Activated CD8-positive, alpha-beta T cell treated with anti-CD3 and anti-CD28 coated beads for 36 hours (primary cell): ENCODE measurements around the gene PRAMEF1. TPM values are rescaled to one million over a fixed set of nuclear protein-coding genes. Genes with fewer than 3 reads are reported as not detected.
"Not testable (repeated sequence)": the region's sequence is repeated elsewhere in the genome, so short reads cannot be mapped to it uniquely, and the experiment has no call there.

Experiments
- ATAC-seq: fragments of 200-7000 bp; cut with Tn5 transposase; one replicate; pipeline ENCODE4 v1.10.0; 2021; ENCODE audit warnings: mild to moderate bottlenecking, moderate library complexity
- CTCF ChIA-PET: fragments of 350-600 bp; sonication (Branson Sonifier 250); formaldehyde crosslinking; loops from one replicate; lab custom pipeline; 2021; ENCODE audit warnings: antibody characterized with exemption; lab: Charles Lee
- POLR2A ChIA-PET: fragments of 350-600 bp; sonication (Branson Sonifier 250); formaldehyde crosslinking; loops from one replicate; lab custom pipeline; 2021; ENCODE audit warnings: antibody characterized with exemption; lab: Charles Lee
- DNase-seq: peaks from one replicate; pipeline ENCODE4 v3.0.0-alpha.2; 2020
- H3K27ac Mint-ChIP-seq: one replicate; pipeline ENCODE4 v1.8.0; 2021; ENCODE audit warnings: mild to moderate bottlenecking, mixed read lengths
- H3K27me3 Mint-ChIP-seq: one replicate; pipeline ENCODE4 v1.8.0; 2021; ENCODE audit warnings: mixed read lengths
- H3K36me3 Mint-ChIP-seq: one replicate; pipeline ENCODE4 v1.8.0; 2021; ENCODE audit warnings: low read depth, mixed read lengths
- H3K4me1 Mint-ChIP-seq: one replicate; pipeline ENCODE4 v1.8.0; 2021; ENCODE audit warnings: low read depth, mixed read lengths
- H3K4me3 Mint-ChIP-seq: one replicate; pipeline ENCODE4 v1.8.0; 2021; ENCODE audit warnings: mild to moderate bottlenecking, moderate library complexity, mixed read lengths
- H3K9me3 Mint-ChIP-seq: one replicate; pipeline ENCODE4 v1.8.0; 2021; ENCODE audit warnings: mixed read lengths
- intact Hi-C: fragments of 100-400 bp; cut with micrococcal nuclease; formaldehyde crosslinking; loops from one replicate; pipeline ENCODE4 v1.10.0; 2022
- total RNA-seq, 2 experiments: library from RNA; stranded (reverse); gene quantifications; one replicate each; pipeline ENCODE4 v1.2.3, GENCODE V29; 2021
- TF ChIP-seq, protein P1 (sequence below): fragments of 200-600 bp; IDR thresholded peaks from one replicate; pipeline ENCODE4 v1.8.0; 2022; ENCODE audit warnings: antibody characterized with exemption, mild to moderate bottlenecking

Gene PRAMEF1
- total RNA-seq, 2 experiments from 2014 or later = not detected

DNA sequence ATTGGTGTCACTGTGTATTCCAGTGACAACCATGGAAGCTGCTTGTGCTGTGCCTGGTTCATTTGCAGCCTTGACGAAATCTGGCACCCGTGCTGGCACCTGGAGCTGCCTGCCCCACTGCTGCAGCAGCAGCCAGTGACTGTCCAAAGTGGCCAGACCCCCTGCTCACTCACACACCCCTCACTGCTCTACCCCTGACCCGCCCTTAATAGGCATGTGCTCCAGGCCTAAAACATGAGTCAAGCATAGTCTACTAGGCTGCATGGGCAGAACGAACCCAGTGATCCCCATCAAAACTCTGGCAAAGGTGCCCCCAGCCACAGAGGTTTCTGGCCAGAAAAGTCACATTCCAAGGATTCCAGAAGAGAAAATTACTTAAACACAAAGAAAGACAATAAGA, 7.7 kb downstream of the PRAMEF1 start:
- no peaks in the 10 kb centered on the region for H3K36me3 Mint-ChIP-seq
- no peak overlapping the region for H3K27ac Mint-ChIP-seq
- POLR2A ChIA-PET = no interaction called here
- TF ChIP-seq, protein P1, sequence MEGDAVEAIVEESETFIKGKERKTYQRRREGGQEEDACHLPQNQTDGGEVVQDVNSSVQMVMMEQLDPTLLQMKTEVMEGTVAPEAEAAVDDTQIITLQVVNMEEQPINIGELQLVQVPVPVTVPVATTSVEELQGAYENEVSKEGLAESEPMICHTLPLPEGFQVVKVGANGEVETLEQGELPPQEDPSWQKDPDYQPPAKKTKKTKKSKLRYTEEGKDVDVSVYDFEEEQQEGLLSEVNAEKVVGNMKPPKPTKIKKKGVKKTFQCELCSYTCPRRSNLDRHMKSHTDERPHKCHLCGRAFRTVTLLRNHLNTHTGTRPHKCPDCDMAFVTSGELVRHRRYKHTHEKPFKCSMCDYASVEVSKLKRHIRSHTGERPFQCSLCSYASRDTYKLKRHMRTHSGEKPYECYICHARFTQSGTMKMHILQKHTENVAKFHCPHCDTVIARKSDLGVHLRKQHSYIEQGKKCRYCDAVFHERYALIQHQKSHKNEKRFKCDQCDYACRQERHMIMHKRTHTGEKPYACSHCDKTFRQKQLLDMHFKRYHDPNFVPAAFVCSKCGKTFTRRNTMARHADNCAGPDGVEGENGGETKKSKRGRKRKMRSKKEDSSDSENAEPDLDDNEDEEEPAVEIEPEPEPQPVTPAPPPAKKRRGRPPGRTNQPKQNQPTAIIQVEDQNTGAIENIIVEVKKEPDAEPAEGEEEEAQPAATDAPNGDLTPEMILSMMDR = no peak
- DNase-seq (no peak), ATAC-seq (no peak)
- intact Hi-C loops = no loop called here
- CTCF ChIA-PET = no interaction called here
- no peaks in the 10 kb centered on the region for H3K4me1 Mint-ChIP-seq
- no peaks in the 10 kb centered on the region for H3K27me3 Mint-ChIP-seq
- H3K9me3 Mint-ChIP-seq = no peaks in the 10 kb centered on the region
- no peak overlapping the region for H3K4me3 Mint-ChIP-seq

DNA sequence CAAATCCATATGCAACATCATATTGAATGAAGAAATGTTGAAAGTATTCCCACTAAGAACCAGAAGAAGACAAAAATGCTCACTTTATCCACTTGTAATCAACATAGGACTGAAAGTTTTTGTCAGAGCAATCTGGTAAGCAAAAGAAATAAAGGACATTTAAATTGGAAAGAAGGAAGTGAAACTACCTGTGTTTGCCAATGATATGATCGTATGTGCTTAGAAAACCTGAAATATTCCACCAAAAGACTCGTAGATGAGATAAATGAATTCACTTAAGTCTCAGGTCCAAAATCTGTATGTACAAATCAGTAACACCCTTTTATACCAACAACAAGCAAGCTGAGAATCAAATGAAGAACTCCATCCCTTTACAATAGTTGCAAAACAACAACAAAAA, 8.5 kb downstream of the PRAMEF1 start:
- intact Hi-C loops = no loop called here
- no peaks in the 10 kb centered on the region for H3K36me3 Mint-ChIP-seq
- H3K27ac Mint-ChIP-seq = no peak overlapping the region
- DNase-seq = no peak
- no peaks in the 10 kb centered on the region for H3K4me1 Mint-ChIP-seq
- CTCF ChIA-PET = no interaction called here
- TF ChIP-seq, protein P1 = no peak
- H3K4me3 Mint-ChIP-seq = no peak overlapping the region
- POLR2A ChIA-PET = no interaction called here
- ATAC-seq = no peak
- H3K9me3 Mint-ChIP-seq = peaks cover 1% of the 10 kb centered on the region
- peaks cover 3% of the 10 kb centered on the region for H3K27me3 Mint-ChIP-seq

DNA sequence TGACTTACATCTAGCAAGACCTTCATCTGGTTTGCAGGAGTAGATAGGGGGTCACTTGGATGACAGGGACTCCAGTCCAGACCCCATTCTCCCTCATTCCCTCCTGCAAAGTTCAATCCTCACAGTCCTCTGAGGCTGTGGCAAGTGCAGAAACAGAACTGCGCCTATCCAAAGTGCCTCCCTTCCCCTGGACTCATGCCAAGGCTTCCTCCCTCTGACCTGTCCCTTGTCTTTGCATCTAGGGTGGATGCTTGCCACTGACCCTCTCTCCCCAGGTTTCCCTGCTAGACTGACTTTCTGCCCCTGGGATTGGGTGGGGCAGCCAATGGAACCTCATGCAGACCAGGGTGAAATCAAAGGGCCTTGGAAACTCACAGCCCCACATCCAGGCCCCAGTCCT, 18.7 kb downstream of the PRAMEF1 start:
- Mint-ChIP-seq H3K27me3 (peaks cover 9% of the 10 kb centered on the region), H3K4me1 (no peaks in the 10 kb centered on the region), H3K36me3 (no peaks in the 10 kb centered on the region), H3K9me3 (peaks cover 4% of the 10 kb centered on the region), H3K27ac (no peak overlapping the region), H3K4me3 (no peak overlapping the region)
- ATAC-seq (no peak), DNase-seq (no peak)
- POLR2A ChIA-PET = no interaction called here
- CTCF ChIA-PET = no interaction called here
- TF ChIP-seq, protein P1 = no peak
- intact Hi-C loops = no loop called here

DNA sequence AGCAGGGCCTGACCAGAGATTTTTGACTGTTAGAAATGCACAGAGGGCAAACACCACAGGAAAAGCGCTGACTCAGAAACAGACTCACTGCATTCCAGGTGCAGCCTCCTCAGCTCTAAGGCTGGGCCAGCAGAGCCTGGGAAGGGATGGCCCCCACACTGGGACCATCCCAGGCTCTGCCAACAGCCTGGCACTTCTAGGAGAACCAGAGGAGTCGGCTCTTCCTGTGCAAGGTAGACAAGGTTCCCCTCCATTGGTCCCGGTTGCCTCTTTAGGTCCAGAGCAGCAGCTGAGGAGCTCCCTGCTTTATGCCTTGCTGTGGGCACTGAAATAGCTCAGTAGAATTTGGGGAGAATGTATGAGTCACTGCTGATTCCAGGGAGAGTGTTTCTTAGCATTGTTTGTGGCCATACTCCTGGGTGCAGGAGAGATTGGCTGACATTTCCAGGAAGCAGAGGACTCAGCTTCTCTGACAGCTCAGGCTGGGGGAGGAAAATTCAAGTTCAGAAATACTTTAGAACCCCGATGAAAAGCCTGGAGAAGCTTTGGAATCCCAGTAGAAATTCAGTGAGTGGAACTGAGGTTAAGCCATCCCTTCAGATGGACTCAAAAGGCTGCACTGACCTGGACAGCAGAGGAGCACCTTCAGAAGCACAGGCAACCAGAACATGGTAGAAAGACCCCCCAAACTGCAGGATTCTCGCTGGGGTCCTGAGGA, 19.7 kb downstream of the PRAMEF1 start:
- no peak overlapping the region for H3K4me3 Mint-ChIP-seq
- no peaks in the 10 kb centered on the region for H3K9me3 Mint-ChIP-seq
- POLR2A ChIA-PET = no interaction called here
- CTCF ChIA-PET = no interaction called here
- H3K27me3 Mint-ChIP-seq = peaks cover 5% of the 10 kb centered on the region
- DNase-seq (no peak), ATAC-seq (no peak)
- no peaks in the 10 kb centered on the region for H3K4me1 Mint-ChIP-seq
- intact Hi-C loops = no loop called here
- no peak overlapping the region for H3K27ac Mint-ChIP-seq
- no peaks in the 10 kb centered on the region for H3K36me3 Mint-ChIP-seq
- TF ChIP-seq, protein P1 = no peak

DNA sequence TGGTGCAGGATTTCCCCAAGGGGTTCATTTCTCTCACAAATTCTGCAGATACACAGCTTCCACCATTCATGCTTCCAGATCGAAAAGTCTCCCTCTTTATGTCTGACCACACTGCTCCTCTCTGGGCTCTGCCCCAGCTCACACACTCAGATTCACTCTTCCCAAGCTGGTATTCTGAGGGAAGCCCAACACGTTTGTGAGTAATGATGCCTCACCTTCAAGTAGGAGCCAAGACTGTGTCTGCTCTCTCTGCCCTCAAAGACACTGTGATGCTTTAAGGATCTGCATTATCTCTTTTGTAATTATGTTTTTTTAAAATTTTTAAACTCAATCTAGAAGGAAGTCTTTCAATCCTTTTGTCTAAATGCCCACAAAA, 20.2 kb downstream of the PRAMEF1 start:
- Mint-ChIP-seq H3K27ac (no peak overlapping the region), H3K4me3 (no peak overlapping the region), H3K36me3 (no peaks in the 10 kb centered on the region), H3K9me3 (no peaks in the 10 kb centered on the region), H3K4me1 (no peaks in the 10 kb centered on the region), H3K27me3 (peaks cover 5% of the 10 kb centered on the region)
- TF ChIP-seq, protein P1 = no peak
- intact Hi-C loops = no loop called here
- no peak for ATAC-seq
- CTCF ChIA-PET = no interaction called here
- no peak for DNase-seq
- POLR2A ChIA-PET = no interaction called here

DNA sequence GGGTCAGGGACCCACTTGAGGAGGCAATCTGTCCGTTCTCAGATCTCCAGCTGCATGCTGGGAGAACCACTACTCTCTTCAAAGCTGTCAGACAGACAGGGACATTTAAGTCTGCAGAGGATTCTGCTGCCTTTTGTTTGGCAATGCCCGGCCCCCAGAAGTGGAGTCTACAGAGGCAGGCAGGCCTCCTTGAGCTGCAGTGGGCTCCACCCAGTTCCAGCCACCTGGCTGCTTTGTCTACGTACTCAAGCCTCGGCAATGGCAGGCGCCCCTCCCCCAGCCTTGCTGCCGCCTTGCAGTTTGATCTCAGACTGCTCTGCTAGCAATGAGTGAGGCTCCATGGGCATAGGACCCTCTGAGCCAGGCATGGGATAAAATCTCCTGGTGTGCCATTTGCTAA, 27.9 kb downstream of the PRAMEF1 start:
- H3K4me1 Mint-ChIP-seq, H3K36me3 Mint-ChIP-seq, POLR2A ChIA-PET, ATAC-seq, H3K9me3 Mint-ChIP-seq, intact Hi-C loops, DNase-seq, H3K4me3 Mint-ChIP-seq, H3K27ac Mint-ChIP-seq, CTCF ChIA-PET: not testable (repeated sequence)
- peaks cover 21% of the 10 kb centered on the region for H3K27me3 Mint-ChIP-seq

DNA sequence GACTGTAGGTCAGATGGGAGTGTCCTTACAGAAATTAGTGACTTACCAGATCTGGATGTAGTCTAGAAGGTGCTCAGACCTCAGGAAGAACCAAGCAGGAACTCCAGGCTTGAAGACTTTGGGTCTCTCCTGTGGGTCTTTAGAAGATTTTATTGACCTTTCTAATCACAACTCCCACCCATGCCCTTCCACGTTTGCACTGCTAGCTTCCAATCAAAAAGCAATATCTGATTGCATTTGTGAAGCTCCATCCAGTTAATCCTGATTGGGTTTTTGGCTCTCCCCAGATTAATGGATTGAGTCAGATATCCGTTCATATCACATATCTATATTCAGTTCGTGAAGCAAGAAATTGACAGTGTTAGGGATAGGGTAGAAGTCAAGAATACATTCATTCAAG, 40.1 kb downstream of the PRAMEF1 start, which contains the start of gene PRAMEF11:
TSS of gene PRAMEF11 (minus strand) at position 101 of the 400 bp plus-strand sequence. CDS start 2,621 bp downstream, outside the sequence.
- H3K9me3 Mint-ChIP-seq = not testable (repeated sequence)

DNA sequence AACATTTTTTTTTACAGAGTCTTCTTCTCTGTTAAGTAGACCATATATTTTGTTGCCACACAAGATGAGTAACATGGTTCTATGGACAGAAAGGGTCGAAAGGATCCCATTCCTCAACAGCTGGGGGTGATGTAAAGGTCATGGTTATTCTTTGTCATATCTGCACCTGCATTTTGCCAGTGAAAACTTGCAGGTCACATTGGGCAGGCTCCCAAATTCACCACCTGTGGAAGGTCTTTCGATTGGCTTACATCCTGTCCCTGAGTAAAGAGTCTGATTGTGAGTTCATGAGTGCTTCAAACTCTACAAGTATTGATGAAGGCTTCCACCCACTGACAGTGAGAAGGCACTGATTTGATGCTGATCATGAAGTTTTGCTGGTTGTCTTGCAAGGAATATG, 42.1 kb downstream of the PRAMEF1 start:
- intact Hi-C loops, ATAC-seq, POLR2A ChIA-PET, H3K27ac Mint-ChIP-seq, CTCF ChIA-PET, H3K36me3 Mint-ChIP-seq, H3K4me3 Mint-ChIP-seq, DNase-seq, H3K4me1 Mint-ChIP-seq, H3K9me3 Mint-ChIP-seq, H3K27me3 Mint-ChIP-seq: not testable (repeated sequence)

More for the DNA sequence above, 40.1 kb downstream of the PRAMEF1 start, which contains the start of gene PRAMEF11:
- DNase-seq, intact Hi-C loops, H3K4me1 Mint-ChIP-seq, H3K27ac Mint-ChIP-seq, ATAC-seq, H3K27me3 Mint-ChIP-seq, CTCF ChIA-PET, H3K4me3 Mint-ChIP-seq, H3K36me3 Mint-ChIP-seq, POLR2A ChIA-PET: not testable (repeated sequence)
